Gastroesophageal sphincter (tissue), 3 donors: ENCODE data around the gene KRTAP10-7.

Source experiments
- POLR2A ChIP-seq, 2 donors: fragments of 450-650 bp; IDR thresholded peaks; one replicate each; pipeline ENCODE4 v1.6.1; 2017; ENCODE audit warnings: antibody characterized with exemption in 2 of 2, mild to moderate bottlenecking in 2 of 2, moderate library complexity in 1 of 2
- POLR2AphosphoS5 ChIP-seq: sonication (generic); formaldehyde crosslinking; IDR thresholded peaks from one replicate; pipeline ENCODE4 v1.6.1; 2017; ENCODE audit warnings: antibody characterized with exemption
- TF ChIP-seq, protein P1 (sequence below), 4 experiments: fragments of 200-600 bp in 2 of 4; fragments of 450-650 bp in 2 of 4; sonication (generic) in 1 of 4; IDR thresholded peaks; one replicate each; pipeline ENCODE4 v1.5.1; 2017 to 2019; ENCODE audit warnings: antibody characterized with exemption in 4 of 4, mild to moderate bottlenecking in 2 of 4, moderate library complexity in 2 of 4

DNA sequence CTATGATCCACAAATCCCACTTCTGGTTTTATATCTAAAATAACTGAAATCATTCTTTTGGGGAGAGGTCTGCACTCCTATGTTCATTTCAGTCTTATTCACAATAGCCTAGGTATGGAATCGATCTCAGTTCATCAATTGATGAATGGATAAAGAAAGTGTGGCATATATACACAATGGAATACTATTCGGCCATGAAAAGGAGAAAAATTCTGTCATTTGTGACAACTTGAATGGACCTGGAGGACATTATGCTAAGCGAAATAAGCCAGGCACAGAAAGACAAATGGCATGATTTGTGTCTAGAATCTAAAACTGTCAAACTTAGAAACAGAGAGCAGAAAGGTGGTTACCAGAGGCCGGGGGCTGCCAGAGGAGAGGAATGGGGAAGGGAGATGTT, 6.1 kb downstream of the KRTAP10-7 start:
- TF ChIP-seq POLR2A (IDR thresholded peaks at IDR 0.05) (no peak), POLR2AphosphoS5 (no peak)
- TF ChIP-seq, protein P1, sequence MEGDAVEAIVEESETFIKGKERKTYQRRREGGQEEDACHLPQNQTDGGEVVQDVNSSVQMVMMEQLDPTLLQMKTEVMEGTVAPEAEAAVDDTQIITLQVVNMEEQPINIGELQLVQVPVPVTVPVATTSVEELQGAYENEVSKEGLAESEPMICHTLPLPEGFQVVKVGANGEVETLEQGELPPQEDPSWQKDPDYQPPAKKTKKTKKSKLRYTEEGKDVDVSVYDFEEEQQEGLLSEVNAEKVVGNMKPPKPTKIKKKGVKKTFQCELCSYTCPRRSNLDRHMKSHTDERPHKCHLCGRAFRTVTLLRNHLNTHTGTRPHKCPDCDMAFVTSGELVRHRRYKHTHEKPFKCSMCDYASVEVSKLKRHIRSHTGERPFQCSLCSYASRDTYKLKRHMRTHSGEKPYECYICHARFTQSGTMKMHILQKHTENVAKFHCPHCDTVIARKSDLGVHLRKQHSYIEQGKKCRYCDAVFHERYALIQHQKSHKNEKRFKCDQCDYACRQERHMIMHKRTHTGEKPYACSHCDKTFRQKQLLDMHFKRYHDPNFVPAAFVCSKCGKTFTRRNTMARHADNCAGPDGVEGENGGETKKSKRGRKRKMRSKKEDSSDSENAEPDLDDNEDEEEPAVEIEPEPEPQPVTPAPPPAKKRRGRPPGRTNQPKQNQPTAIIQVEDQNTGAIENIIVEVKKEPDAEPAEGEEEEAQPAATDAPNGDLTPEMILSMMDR (IDR thresholded peaks at IDR 0.05), result no peak
